GM23338 (cell line): ENCODE results near the gene CLDN10. TPM values are rescaled to one million over a fixed set of nuclear protein-coding genes. Genes with fewer than 3 reads are reported as not detected.

Experiments
- ATAC-seq: fragments of 200-7000 bp; cut with Tn5 transposase; 3 replicates; pipeline ENCODE4 v1.9.1; 2020
- DNase-seq: peaks from one replicate; pipeline ENCODE4 v3.0.0-alpha.2; 2015; ENCODE audit warnings: low spot score
- H2AFZ ChIP-seq: fragments of 200-600 bp; sonication (generic); 2 replicates; pipeline ENCODE4 v1.8.0; 2016; ENCODE audit warnings: antibody characterized with exemption, mild to moderate bottlenecking, moderate library complexity
- H3F3A ChIP-seq: fragments of 200-600 bp; sonication (generic); replicated peaks from 2 replicates; pipeline ENCODE4 v1.8.0; 2017; ENCODE audit warnings: antibody characterized with exemption, mixed run types, low read depth
- H3K27ac ChIP-seq: fragments of 200-600 bp; sonication (generic); 2 replicates; pipeline ENCODE4 v1.6.1; 2016; ENCODE audit warnings: low read depth
- H3K27me3 ChIP-seq: fragments of 200-600 bp; sonication (generic); 2 replicates; pipeline ENCODE4 v1.8.0; 2016; ENCODE audit warnings: mild to moderate bottlenecking, mixed run types, moderate library complexity; ENCODE audit not compliant: insufficient read depth
- H3K36me3 ChIP-seq: fragments of 200-600 bp; sonication (generic); 2 replicates; pipeline ENCODE4 v1.8.0; 2016; ENCODE audit warnings: mild to moderate bottlenecking; ENCODE audit not compliant: insufficient read depth
- H3K4me1 ChIP-seq: fragments of 200-600 bp; sonication (generic); 2 replicates; pipeline ENCODE4 v1.8.0; 2016; ENCODE audit warnings: mild to moderate bottlenecking, moderate library complexity; ENCODE audit not compliant: insufficient read depth
- H3K4me2 ChIP-seq: fragments of 200-600 bp; sonication (generic); 2 replicates; pipeline ENCODE4 v1.7.1; 2017; ENCODE audit warnings: mixed run types
- H3K4me3 ChIP-seq: fragments of 200-600 bp; sonication (generic); 2 replicates; pipeline ENCODE4 v1.6.1; 2016; ENCODE audit warnings: mixed run types
- H3K79me2 ChIP-seq: fragments of 200-600 bp; sonication (generic); replicated peaks from 2 replicates; pipeline ENCODE4 v1.8.0; 2017; ENCODE audit warnings: mild to moderate bottlenecking; ENCODE audit not compliant: insufficient read depth
- H3K9me2 ChIP-seq: fragments of 200-600 bp; sonication (generic); 2 replicates; pipeline ENCODE4 v1.8.0; 2017; ENCODE audit not compliant: insufficient read depth
- H4K20me1 ChIP-seq: fragments of 200-600 bp; sonication (generic); replicated peaks from 2 replicates; pipeline ENCODE4 v1.8.0; 2017; ENCODE audit warnings: mild to moderate bottlenecking; ENCODE audit not compliant: insufficient read depth
- H3K27ac Mint-ChIP-seq: 2 replicates; pipeline ENCODE4 v1.8.0; 2020; ENCODE audit warnings: inconsistent platforms, mild to moderate bottlenecking, moderate library complexity, mixed read lengths
- H3K27me3 Mint-ChIP-seq: 3 replicates; pipeline ENCODE4 v1.8.0; 2022; ENCODE audit warnings: low read depth, mild to moderate bottlenecking, moderate library complexity, mixed read lengths, inconsistent platforms; ENCODE audit not compliant: insufficient read depth, poor library complexity
- H3K36me3 Mint-ChIP-seq: 3 replicates; pipeline ENCODE4 v1.8.0; 2021; ENCODE audit warnings: low read depth, mild to moderate bottlenecking, inconsistent platforms, moderate library complexity, mixed read lengths
- H3K4me1 Mint-ChIP-seq: 3 replicates; pipeline ENCODE4 v1.8.0; 2020; ENCODE audit warnings: mild to moderate bottlenecking, inconsistent platforms, mixed read lengths
- H3K4me3 Mint-ChIP-seq: 3 replicates; pipeline ENCODE4 v1.8.0; 2021; ENCODE audit warnings: moderate library complexity, mild to moderate bottlenecking, inconsistent platforms, mixed read lengths
- H3K9me3 Mint-ChIP-seq: 3 replicates; pipeline ENCODE4 v1.8.0; 2020; ENCODE audit warnings: moderate library complexity, mild to moderate bottlenecking, inconsistent platforms, mixed read lengths
- CREB1 ChIP-seq: fragments of 250-450 bp; sonication (Bioruptor Pico); IDR thresholded peaks from 2 replicates; pipeline ENCODE4 v1.5.0; 2020; ENCODE audit warnings: low read depth, mild to moderate bottlenecking, moderate library complexity
- CTCF ChIP-seq, 2 experiments: fragments of 200-600 bp in 1 of 2; sonication (generic) in 1 of 2; conservative IDR thresholded peaks; 2 replicates each; pipeline versions ENCODE4 v1.5.1 to v1.6.1; 2016 to 2017; ENCODE audit warnings: antibody characterized with exemption in 2 of 2, low read depth in 2 of 2, mild to moderate bottlenecking in 2 of 2, moderate library complexity in 1 of 2
- EZH2 ChIP-seq: fragments of 200-600 bp; sonication (generic); IDR thresholded peaks from one replicate; pipeline ENCODE4 v1.8.0; 2017; ENCODE audit warnings: antibody characterized with exemption, mild to moderate bottlenecking, low read depth; ENCODE audit not compliant: unreplicated experiment
- EZH2phosphoT487 ChIP-seq: fragments of 200-600 bp; sonication (generic); IDR thresholded peaks from one replicate; pipeline ENCODE4 v1.8.1; 2018; ENCODE audit warnings: antibody characterized with exemption; ENCODE audit not compliant: unreplicated experiment
- JUNB ChIP-seq: IDR thresholded peaks from one replicate; pipeline ENCODE4 v1.6.1; 2016; ENCODE audit warnings: antibody characterized with exemption; ENCODE audit not compliant: unreplicated experiment
- NANOG ChIP-seq: IDR thresholded peaks from 2 replicates; pipeline ENCODE4 v1.6.1; 2016; ENCODE audit warnings: antibody characterized with exemption, borderline replicate concordance
- POLR2AphosphoS5 ChIP-seq: IDR thresholded peaks from 2 replicates; pipeline ENCODE4 v1.6.1; 2016; ENCODE audit warnings: antibody characterized with exemption, low read depth
- STAT1 ChIP-seq: IDR thresholded peaks from one replicate; pipeline ENCODE4 v1.6.1; 2016; ENCODE audit warnings: antibody characterized with exemption; ENCODE audit not compliant: unreplicated experiment
- ZNF114 ChIP-seq: fragments of 250-450 bp; sonication (Bioruptor Pico); IDR thresholded peaks from 2 replicates; pipeline ENCODE4 v1.5.0; 2020; ENCODE audit warnings: mild to moderate bottlenecking, moderate library complexity
- ZNF331 ChIP-seq: fragments of 250-450 bp; sonication (Bioruptor Pico); IDR thresholded peaks from 2 replicates; pipeline ENCODE4 v1.5.0; 2020; ENCODE audit warnings: low read depth, mild to moderate bottlenecking, moderate library complexity
- polyA plus RNA-seq: library from polyadenylated mRNA; unstranded; fragments of >200 nt; fragmentation: Nextera tagmentation; extraction: Ambion mirVana; gene quantifications from 2 replicates; pipeline ENCODE4 v1.2.1, GENCODE V29; 2016
- total RNA-seq: library from RNA; depleted of rRNA; stranded (reverse); fragments of >200 nt; shearing (Covaris generic); gene quantifications from 2 replicates; pipeline ENCODE4 v1.2.3, GENCODE V29; 2014
- TF ChIP-seq, protein P1 (sequence below): IDR thresholded peaks from one replicate; pipeline ENCODE4 v1.6.1; 2018; ENCODE audit warnings: antibody characterized with exemption; ENCODE audit not compliant: unreplicated experiment
- TF ChIP-seq, protein P2 (sequence below): IDR thresholded peaks from 2 replicates; pipeline ENCODE4 v1.6.1; 2016; ENCODE audit warnings: antibody characterized with exemption
- TF ChIP-seq, protein P3 (sequence below): fragments of 250-450 bp; sonication (Bioruptor Pico); IDR thresholded peaks from 2 replicates; pipeline ENCODE4 v1.5.0; 2020; ENCODE audit warnings: mild to moderate bottlenecking, moderate library complexity

Gene CLDN10
- total and polyA plus RNA-seq, 2 experiments from 2014 or later: 34.7 to 65.9 TPM

DNA sequence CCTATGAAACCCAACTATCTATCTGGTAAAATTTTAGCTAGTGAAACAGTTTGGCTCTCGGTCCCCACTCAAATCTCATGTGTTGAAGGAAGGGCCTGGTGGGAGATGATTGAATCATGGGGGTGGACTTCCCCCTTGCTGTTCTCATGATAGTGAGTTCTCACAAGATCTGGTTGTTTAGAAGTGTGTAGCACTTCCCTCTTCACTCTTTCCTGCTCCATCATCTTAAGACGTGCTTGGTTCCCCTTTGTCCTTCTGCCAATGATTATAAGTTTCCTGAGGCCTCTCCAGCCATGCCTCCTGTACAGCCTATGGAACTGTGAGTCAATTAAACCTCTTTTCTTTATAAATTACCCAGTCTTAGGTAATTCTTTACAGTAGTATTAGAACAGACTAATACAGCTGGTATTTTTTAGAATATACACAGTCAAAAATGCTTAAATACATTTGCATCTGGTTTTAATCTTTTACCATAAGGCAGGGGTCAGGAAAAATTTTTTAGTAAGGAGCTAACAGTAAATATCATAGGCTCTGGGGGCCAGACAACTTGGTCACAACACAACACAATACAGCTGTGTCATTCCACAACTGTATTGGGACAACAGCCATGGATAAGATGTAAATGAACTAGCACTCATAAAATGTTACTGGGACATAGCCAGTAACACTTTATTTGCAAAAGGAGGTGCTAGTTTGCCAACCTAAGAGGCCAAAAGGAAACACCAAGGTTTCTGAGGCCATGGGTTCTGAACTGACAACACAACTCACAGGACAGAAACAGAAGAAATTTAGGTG is 67.7 kb downstream of the CLDN10 start:
- H3K27me3 Mint-ChIP-seq: peaks cover 2% of the 10 kb centered on the region
- Histone ChIP-seq H3K27ac (no peak overlapping the region), H3K9me2 (no peaks in the 10 kb centered on the region), H3F3A (no peaks in the 10 kb centered on the region), H2AFZ (no peak overlapping the region), H3K4me1 (no peaks in the 10 kb centered on the region), H3K4me2 (no peak overlapping the region), H3K79me2 (no peaks in the 10 kb centered on the region), H3K36me3 (peaks cover 19% of the 10 kb centered on the region), H4K20me1 (no peaks in the 10 kb centered on the region), H3K27me3 (no peaks in the 10 kb centered on the region), H3K4me3 (no peak overlapping the region)
- DNase-seq: no peak
- H3K4me3 Mint-ChIP-seq: no peak overlapping the region
- TF ChIP-seq, protein P1, sequence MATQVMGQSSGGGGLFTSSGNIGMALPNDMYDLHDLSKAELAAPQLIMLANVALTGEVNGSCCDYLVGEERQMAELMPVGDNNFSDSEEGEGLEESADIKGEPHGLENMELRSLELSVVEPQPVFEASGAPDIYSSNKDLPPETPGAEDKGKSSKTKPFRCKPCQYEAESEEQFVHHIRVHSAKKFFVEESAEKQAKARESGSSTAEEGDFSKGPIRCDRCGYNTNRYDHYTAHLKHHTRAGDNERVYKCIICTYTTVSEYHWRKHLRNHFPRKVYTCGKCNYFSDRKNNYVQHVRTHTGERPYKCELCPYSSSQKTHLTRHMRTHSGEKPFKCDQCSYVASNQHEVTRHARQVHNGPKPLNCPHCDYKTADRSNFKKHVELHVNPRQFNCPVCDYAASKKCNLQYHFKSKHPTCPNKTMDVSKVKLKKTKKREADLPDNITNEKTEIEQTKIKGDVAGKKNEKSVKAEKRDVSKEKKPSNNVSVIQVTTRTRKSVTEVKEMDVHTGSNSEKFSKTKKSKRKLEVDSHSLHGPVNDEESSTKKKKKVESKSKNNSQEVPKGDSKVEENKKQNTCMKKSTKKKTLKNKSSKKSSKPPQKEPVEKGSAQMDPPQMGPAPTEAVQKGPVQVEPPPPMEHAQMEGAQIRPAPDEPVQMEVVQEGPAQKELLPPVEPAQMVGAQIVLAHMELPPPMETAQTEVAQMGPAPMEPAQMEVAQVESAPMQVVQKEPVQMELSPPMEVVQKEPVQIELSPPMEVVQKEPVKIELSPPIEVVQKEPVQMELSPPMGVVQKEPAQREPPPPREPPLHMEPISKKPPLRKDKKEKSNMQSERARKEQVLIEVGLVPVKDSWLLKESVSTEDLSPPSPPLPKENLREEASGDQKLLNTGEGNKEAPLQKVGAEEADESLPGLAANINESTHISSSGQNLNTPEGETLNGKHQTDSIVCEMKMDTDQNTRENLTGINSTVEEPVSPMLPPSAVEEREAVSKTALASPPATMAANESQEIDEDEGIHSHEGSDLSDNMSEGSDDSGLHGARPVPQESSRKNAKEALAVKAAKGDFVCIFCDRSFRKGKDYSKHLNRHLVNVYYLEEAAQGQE: no peak
- TF ChIP-seq POLR2AphosphoS5 (no peak), CREB1 (no peak), CTCF (conservative IDR thresholded peaks at IDR 0.05; ENCODE audit: low read depth in 2 of 2) (no peak), EZH2 (no peak), NANOG (no peak), STAT1 (no peak), ZNF114 (CRISPR knock-in tag) (no peak), JUNB (no peak), EZH2phosphoT487 (no peak), ZNF331 (no peak)
- TF ChIP-seq, protein P2, sequence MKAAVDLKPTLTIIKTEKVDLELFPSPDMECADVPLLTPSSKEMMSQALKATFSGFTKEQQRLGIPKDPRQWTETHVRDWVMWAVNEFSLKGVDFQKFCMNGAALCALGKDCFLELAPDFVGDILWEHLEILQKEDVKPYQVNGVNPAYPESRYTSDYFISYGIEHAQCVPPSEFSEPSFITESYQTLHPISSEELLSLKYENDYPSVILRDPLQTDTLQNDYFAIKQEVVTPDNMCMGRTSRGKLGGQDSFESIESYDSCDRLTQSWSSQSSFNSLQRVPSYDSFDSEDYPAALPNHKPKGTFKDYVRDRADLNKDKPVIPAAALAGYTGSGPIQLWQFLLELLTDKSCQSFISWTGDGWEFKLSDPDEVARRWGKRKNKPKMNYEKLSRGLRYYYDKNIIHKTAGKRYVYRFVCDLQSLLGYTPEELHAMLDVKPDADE: no peak
- TF ChIP-seq, protein P3, sequence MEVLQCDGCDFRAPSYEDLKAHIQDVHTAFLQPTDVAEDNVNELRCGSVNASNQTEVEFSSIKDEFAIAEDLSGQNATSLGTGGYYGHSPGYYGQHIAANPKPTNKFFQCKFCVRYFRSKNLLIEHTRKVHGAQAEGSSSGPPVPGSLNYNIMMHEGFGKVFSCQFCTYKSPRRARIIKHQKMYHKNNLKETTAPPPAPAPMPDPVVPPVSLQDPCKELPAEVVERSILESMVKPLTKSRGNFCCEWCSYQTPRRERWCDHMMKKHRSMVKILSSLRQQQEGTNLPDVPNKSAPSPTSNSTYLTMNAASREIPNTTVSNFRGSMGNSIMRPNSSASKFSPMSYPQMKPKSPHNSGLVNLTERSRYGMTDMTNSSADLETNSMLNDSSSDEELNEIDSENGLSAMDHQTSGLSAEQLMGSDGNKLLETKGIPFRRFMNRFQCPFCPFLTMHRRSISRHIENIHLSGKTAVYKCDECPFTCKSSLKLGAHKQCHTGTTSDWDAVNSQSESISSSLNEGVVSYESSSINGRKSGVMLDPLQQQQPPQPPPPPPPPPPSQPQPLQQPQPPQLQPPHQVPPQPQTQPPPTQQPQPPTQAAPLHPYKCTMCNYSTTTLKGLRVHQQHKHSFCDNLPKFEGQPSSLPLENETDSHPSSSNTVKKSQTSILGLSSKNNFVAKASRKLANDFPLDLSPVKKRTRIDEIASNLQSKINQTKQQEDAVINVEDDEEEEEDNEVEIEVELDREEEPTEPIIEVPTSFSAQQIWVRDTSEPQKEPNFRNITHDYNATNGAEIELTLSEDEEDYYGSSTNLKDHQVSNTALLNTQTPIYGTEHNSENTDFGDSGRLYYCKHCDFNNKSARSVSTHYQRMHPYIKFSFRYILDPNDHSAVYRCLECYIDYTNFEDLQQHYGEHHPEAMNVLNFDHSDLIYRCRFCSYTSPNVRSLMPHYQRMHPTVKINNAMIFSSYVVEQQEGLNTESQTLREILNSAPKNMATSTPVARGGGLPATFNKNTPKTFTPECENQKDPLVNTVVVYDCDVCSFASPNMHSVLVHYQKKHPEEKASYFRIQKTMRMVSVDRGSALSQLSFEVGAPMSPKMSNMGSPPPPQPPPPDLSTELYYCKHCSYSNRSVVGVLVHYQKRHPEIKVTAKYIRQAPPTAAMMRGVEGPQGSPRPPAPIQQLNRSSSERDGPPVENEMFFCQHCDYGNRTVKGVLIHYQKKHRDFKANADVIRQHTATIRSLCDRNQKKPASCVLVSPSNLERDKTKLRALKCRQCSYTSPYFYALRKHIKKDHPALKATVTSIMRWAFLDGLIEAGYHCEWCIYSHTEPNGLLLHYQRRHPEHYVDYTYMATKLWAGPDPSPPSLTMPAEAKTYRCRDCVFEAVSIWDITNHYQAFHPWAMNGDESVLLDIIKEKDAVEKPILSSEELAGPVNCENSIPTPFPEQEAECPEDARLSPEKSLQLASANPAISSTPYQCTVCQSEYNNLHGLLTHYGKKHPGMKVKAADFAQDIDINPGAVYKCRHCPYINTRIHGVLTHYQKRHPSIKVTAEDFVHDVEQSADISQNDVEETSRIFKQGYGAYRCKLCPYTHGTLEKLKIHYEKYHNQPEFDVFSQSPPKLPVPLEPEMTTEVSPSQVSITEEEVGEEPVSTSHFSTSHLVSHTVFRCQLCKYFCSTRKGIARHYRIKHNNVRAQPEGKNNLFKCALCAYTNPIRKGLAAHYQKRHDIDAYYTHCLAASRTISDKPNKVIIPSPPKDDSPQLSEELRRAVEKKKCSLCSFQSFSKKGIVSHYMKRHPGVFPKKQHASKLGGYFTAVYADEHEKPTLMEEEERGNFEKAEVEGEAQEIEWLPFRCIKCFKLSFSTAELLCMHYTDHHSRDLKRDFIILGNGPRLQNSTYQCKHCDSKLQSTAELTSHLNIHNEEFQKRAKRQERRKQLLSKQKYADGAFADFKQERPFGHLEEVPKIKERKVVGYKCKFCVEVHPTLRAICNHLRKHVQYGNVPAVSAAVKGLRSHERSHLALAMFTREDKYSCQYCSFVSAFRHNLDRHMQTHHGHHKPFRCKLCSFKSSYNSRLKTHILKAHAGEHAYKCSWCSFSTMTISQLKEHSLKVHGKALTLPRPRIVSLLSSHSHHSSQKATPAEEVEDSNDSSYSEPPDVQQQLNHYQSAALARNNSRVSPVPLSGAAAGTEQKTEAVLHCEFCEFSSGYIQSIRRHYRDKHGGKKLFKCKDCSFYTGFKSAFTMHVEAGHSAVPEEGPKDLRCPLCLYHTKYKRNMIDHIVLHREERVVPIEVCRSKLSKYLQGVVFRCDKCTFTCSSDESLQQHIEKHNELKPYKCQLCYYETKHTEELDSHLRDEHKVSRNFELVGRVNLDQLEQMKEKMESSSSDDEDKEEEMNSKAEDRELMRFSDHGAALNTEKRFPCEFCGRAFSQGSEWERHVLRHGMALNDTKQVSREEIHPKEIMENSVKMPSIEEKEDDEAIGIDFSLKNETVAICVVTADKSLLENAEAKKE (CRISPR knock-in tag): no peak
- peaks cover 61% of the 10 kb centered on the region for H3K36me3 Mint-ChIP-seq
- ATAC-seq: no peak
- peaks cover 5% of the 10 kb centered on the region; the same call in 1 of the 3 replicates for H3K4me1 Mint-ChIP-seq
- H3K27ac Mint-ChIP-seq: 0 out of 2 replicates have a peak overlapping the region, but pooled peaks have one; percentile 14
- H3K9me3 Mint-ChIP-seq: no peaks in the 10 kb centered on the region
